SK-N-SH (cell line): ENCODE measurements around the gene UBAP2L.

Source experiments
- CTCF ChIP-seq: fragments of 200-600 bp; sonication (generic); IDR thresholded peaks from 2 replicates; pipeline ENCODE4 v1.6.1; 2017; ENCODE audit warnings: antibody characterized with exemption, mild to moderate bottlenecking, moderate library complexity
- PBX3 ChIP-seq: IDR thresholded peaks from 2 replicates; pipeline ENCODE4; 2012
- ZBTB33 ChIP-seq: IDR thresholded peaks from 2 replicates; pipeline ENCODE4 v1.4.0; 2012; ENCODE audit warnings: low read depth, borderline replicate concordance

GRCh38 chr1:154318386-154318785 lies 97.6 kb downstream of the UBAP2L start:
- no peak for TF ChIP-seq CTCF
- no peak for TF ChIP-seq ZBTB33
- TF ChIP-seq PBX3 = no peak
